Posterior cingulate gyrus (tissue), 11 donors: ENCODE data around the gene ASB13.

Experiments used
- DNase-seq, 10 donors: peaks; one replicate each; pipeline versions ENCODE4 v3.0.0 to v3.0.0-alpha.2; 2020 to 2021; ENCODE audit warnings: mixed read lengths in 3 of 10
- intact Hi-C: fragments of 100-400 bp; cut with DNase I; formaldehyde crosslinking; loops from one replicate; pipeline ENCODE4 v1.15.1; 2023

The ASB13 gene

DNA sequence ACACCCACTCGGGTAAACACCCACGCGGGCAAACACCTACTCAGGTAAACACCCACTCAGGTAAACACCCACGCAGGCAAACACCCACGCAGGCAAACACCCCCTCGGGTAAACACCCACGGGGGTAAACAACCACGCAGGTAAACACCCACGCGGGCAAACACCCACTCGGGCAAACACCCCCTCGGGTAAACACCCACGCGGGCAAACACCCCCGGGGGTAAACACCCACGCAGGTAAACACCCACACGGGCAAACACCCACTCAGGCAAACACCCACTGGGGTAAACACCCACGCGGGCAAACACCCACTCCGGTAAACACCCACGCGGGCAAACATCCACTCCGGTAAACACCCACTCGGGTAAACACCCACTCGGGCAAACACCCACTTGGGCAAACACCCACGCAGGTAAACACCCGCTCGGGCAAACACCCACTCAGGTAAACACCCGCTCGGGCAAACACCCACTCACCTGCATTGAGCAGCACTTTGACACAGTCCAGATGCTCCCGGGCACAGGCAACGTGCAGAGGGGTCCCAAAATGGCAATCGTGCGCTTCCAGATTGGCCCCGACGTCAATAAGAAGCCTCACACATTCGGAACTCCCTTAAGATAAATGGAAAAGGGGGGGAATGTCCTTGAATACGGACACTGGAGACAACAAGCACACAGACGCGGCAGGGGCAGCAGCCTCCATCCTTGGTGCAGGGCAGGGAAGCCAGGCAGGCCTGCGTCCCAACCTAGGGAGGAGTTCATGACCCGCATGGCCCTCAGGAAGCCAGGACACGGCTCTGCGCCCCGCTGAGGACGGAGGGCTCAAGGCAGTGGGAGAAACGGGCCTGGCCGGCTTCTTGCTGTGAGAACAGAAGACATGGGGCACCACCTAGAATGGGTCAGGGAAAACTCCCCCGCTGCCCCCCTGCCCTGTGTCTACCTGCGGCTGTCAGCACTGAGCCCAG lies 17.6 kb downstream of the ASB13 start:
- intact Hi-C loops, result no loop called here
- no peak for DNase-seq

DNA sequence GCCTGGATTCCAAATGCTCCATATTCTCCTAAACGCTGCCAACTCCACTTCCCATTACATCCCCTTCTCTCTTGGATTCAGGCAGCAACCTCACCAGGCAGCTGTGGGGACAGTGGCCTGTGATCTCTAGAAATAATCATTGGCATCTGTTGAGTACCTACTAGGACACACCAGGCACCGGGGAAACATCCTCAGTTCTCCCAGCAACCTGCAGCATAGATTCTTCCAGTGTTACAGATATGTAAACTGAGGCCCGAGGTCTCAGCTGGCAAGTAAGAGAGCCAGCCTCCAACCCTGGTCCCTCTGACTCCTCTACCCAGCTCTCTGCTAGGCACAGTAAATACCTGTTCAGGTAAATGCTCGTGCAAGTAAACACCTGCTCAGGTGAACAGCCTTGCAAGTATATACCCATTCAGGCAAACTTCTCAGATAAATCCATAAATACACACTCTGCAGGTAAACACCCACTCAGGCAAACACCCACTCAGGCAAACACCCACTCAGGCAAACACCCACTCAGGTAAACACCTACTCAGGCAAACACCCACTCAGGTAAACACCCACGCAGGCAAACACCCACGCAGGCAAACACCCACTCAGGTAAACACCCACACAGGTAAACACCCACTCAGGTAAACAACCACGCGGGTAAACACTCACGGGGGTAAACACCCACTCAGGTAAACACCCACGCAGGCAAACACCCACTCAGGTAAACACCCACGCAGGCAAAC lies 18.7 kb downstream of the ASB13 start:
- intact Hi-C loops, result no loop called here
- DNase-seq, result no peak

DNA sequence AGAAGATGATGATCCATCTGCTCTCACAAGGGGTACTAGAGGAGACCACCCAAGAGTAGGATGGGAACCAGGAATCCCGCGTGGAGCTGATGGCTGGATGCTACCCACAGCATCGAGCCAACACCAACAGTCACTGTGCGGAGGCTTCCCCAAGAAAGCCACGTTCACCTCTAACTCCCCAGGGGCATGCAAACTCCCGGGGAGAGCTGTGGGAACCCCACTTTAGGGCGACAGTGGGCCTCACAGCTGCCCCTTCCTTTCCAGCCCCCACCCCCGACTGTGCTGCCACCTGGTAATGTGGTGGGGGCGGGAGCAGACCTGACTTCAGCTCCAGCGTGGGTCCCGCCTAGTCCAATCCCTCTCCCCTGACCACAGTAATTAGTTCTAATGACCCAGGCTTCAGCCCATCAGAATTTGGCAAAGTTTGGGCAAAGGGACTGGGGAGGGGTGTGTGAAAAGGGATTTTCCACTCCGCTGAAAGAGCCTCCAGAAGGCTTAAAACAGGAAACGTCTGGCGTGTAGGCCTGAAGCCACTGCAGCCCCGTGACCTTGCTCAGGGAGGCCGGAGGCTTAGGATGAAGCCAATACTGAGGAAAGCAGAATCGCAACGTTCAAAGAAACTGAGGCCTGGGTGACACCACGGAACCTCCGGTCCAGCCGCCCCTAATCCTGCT lies 20.3 kb downstream of the ASB13 start:
- DNase-seq, result no peak

DNA sequence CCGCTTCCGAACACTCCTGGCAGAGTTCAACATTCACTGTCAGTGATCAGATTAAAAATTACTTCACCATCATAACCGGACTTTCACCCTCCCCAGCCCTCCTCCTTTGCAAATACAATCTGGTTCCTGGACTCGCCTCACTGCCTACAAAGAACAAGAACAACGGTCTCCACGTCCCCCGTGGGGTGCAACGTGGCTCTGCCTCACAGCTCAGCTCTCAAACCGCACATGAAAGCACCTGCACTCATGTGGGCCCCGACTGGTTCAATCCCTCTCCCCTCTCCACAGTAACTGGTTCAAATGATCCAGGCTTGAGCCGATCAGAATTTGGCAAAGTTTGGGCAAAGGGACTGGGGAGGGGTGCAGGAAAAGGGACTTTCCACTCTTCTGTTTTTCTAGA lies 21.0 kb downstream of the ASB13 start:
- intact Hi-C loops, result no loop called here
- DNase-seq, result no peak

More for the DNA sequence above, 20.3 kb downstream of the ASB13 start:
- intact Hi-C loops, result no loop called here

DNA sequence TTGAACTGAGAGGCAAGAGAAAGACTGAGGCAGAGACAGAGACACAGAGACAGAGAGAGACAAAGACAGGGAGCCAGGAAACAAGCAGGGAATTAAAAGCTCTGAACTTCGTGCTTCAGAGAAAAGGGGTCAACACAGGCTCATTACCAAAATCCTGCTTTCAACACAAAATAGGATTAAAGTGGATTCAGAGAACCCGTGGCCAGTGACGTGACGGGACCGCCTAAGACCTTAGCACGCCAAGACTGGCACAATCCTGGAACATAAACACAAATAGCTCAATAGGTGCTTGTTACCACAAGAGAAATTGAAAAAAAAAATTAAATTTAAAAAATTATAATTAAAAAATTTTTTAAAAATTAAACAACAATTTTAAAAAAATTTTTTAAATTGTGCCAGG lies 21.5 kb downstream of the ASB13 start:
- intact Hi-C loops, result no loop called here
- no peak for DNase-seq

DNA sequence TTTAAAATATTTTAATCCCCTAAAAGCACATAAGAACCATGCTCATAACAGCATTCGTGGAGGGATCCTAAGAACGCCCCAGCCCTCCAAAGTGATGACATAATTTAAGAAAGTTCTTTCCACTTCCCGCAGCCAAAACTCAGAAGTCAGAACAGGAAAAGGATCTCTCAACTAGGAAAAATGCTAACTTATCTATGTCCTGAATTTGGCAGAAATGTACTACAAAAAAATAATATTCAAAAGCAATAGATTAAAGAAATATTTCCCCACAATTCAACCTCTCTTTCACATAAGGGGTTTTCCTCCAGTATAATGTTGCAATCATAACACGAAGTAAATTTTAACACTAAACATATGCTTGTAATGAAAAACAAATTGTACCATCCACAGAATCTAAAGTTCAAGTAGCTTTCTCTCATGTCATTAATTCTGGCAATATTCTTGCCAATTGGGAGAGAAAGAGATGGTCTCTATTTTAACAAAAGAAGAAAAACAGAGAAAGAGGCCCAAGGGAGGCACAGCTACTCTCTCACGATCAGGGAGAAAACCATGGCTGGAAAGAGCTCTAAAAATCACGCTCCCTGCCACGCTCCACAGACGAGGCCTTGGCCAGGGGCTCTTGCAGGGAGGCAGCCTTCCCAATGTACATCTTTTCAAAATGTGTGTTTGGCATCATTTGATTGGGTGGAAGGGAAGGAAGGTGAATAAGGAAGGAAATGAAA lies 22.9 kb downstream of the ASB13 start:
- intact Hi-C loops, result no loop called here
- DNase-seq, result peak in 1 of 10 donors; percentile 16

DNA sequence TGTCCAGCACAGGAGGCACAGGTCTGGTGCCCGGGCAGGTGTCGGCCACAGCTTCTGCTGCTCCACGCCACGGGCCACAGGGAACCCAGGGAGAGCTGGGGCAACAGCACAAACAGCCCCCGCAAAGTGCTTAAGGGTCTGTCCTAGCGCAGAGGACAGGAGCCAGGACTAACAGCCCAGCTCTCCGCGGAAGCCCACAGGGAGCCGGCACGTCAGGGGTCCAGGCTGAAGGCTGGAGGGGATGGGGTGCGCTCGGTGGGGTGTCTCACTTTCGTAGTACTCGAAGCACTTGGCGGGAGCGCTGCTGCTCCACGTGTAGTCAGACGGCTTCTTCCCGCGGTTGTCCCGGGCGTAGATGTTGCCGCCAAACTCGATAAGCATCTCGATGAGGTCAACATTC lies 24.9 kb downstream of the ASB13 start:
- intact Hi-C loops, result no loop called here
- DNase-seq, result peak in 2 of 10 donors; percentile 69 to 71

DNA sequence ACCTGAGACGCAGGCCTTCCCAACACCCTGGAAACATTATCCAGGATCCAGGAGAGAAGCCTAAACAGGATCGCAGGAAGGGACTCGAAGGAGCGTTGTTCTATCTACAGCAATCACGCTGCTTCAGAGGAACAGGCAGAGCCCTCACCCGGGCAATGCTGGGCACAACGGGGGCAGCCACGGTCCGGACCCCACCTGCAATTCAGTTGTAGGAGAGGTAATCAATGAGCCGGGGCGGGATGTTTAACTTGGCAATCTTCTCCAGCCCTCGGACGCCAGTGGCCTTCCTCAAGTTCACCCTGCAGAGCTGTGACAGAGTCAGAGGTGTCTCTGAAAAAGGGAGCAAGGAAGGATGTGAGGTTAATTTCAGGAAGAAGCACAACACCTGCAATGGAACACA lies 25.9 kb downstream of the ASB13 start:
- DNase-seq, result peak in 2 of 10 donors; percentile 52 to 73
- intact Hi-C loops, result no loop called here

DNA sequence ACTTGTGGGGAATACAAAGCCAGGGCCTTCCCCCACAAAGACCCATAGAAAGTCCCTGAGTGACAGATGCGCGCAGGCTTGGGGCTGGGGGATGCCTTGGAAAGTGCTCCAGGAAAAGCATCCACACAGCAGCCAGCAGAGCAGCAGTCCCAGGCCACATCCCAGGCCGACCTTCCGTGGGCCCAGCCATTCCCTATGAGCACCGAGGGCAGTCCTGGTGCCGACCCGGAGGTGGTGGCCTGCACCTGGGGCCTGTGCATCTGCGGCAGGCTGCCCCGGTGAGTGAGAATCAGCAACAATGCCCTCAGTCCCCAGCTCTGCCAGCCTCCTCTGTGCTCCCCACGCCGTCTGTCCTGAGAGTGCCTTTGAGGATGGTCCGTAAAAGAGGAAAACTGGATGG lies 26.4 kb downstream of the ASB13 start:
- peak in 2 of 10 donors; percentile 56 to 74 for DNase-seq
- intact Hi-C loops, result no loop called here

DNA sequence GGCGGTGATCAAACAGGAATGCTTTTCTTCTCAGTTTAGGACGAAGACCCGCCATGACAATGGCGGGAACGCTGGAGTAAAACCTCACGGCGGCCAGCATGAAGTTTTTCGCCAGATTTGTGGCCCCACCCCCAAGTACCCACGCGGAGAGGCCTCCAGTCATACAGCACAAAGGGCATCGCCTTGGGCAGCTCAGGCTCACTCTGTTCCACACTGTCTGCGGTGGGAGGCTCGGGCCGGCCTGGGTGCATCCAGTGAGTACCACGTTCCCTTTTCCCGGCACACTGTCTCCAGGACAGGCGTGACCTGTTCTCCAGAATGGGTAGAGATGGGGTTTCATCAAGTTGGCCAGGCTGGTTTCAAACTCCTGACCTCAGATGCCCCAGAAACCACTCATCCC lies 27.3 kb downstream of the ASB13 start:
- peak in 1 of 10 donors; percentile 47 for DNase-seq
- intact Hi-C loops, result no loop called here

DNA sequence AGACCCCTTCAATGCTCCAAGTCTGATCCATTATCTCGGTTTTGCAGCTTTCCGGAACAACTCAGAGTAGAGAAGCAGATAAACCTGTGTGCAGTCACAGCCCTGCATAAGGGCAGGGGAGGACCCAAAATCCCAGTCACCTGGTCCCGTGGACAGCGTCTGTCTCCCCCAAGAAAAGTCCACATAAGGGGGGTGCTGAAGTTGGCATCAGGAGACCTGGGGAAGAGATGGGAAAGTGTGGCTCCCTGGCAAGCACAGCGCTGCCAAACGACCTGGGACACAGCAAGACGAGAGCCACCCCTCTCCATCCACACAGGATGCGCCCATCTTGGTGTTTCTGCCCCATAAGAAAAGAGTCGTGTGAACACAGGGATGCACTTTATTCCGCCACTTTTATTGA lies 27.9 kb downstream of the ASB13 start:
- no peak for DNase-seq
- intact Hi-C loops, result no loop called here

DNA sequence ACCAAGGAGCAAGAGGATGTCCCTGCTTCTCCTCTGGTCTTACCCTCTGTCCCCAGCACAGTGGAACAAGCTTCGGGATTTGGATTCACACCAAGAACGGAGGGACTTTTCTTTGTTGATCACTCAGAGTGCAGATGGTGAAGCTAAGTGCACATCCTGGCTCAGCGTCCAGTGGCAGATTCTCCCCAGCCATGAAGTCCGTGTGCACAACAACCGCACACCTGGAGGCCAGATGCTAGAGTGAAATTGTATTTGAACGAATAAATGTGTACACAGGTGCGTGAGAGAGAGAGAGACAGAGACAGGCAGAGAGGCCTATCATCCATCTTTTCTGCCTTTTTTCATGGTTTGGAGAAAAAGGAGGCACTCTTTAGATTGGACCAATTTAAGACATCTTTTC lies 31.5 kb downstream of the ASB13 start:
- intact Hi-C loops, result no loop called here
- DNase-seq, result peak in 2 of 10 donors; percentile 14 to 29

DNA sequence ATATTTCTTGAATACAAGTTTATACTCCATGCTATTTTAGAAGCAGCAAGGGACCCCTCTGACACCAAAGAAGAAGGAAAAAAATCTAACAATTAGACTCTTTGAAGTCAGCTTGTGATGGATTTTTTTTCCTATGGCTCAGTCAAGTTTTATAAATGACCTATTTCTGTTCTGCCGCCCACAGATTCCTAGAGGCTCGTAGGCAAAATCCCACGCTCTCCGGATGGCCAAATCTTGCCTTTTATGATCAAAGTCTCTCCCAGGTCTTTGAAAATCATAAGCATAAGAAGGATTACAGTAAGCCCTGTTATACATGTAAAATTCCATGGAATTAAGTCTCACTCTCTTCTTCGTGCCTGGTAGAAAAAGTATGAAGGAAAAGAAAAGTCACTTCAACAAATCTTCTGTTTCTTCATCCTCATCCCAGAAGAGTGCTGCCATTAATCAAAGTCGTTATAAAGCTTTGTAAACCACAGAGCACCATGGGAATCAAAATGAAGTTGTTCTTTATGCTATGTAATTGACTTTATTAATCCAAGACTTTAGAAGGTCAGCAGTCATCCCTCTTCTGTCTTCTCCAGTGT lies 33.1 kb downstream of the ASB13 start:
- intact Hi-C loops, result no loop called here
- DNase-seq, result no peak

DNA sequence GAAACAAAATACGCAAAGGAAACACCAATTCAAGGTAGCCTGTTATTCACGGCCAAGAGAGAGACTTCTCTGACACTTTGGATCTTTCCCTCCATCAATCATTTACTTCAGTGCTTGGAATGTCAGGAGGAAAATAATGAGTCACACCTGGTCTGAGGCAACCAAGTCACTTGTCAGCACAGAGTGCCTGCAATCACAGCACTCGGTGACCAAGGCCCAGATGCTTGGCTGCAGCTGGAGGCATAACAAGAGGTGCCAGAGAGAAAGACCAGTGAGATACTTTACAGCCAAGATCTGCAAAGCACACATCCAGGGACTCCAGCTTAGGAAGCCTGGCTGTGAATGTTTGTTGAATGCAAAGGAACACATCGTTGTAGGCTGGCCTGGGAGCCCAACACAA lies 33.9 kb downstream of the ASB13 start:
- intact Hi-C loops, result no loop called here

DNA sequence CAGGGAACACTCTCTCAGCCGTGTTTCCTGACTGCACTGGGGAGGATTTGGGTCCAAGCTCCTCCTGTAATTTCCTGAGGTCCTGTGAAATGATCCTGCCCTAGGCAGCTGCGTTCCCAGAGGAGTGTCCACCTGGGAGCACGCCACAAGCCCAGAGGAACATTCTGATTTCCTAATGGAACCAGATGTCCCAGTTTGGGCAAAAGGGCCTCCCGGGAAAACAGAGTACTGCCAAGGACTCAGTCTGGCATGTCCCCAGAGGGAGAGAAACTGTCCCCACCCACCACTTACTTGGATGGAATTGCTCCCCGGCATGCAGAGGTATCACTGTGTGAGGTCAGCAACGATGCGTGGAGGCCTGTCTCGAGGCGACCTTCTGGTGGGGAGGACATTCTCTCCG lies 34.5 kb downstream of the ASB13 start:
- intact Hi-C loops, result no loop called here
- peak in 1 of 10 donors; percentile 50 for DNase-seq

More for the DNA sequence above, 33.9 kb downstream of the ASB13 start:
- peak in 1 of 10 donors; percentile 32 for DNase-seq

DNA sequence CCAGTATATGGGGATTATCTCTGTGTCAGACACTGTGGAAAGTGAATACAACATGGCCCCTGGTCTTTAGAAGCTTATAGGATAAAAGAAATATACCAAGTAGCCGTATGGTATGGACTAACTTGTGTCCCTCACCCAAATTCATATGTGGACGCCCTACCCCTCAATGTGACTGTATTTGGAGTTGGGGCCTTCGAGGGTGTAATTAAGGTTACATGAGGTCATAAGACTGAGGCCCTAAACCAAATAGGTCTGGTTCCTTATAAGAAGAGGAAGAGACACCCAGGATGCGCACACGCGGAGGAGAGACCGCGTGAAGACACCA lies 36.3 kb downstream of the ASB13 start:
- no peak for DNase-seq
- intact Hi-C loops, result no loop called here

DNA sequence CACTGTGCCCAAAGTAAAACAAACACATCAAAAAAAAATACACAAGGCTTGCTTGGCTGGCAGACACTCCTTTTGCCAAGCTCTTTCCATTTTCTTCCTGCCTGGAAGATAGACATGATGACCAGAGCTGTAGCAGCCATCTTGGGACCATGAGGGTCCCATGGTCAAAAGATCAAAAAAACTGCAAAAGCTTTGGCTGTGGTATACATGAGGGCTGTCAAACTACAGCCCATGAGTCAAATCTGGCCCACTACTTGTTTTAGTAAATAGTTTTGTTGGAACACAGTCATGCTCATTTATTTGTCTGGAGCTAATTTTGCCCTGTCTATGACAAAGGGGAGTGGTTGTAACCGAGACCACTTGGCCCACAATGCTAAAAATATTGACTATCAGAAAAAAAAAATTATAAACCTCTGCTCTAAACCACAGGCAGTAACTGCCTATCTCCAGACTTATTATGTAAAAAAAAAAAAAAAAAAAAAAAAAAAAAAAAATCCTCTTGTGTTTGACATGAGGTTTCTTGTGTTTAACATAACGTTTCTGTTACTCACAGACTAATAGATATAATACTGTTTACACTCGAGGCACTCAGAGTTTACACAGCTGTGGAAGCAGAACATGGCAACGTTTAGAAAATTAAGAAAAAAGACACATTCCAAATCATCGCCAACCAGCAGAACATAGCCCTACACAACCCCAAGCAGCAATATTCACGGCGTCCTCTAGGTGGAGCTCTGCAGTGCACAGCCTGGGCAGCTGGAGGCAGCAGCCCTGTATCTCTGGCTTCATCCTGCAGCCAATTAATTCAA lies 36.9 kb downstream of the ASB13 start:
- intact Hi-C loops, result loop anchor here (10.0 kb wide), 1 partner anchor 775 kb away; no protein-coding TSS in a partner anchor
- peak in 9 of 10 donors; percentile 38 to 95 (median 75) for DNase-seq

DNA sequence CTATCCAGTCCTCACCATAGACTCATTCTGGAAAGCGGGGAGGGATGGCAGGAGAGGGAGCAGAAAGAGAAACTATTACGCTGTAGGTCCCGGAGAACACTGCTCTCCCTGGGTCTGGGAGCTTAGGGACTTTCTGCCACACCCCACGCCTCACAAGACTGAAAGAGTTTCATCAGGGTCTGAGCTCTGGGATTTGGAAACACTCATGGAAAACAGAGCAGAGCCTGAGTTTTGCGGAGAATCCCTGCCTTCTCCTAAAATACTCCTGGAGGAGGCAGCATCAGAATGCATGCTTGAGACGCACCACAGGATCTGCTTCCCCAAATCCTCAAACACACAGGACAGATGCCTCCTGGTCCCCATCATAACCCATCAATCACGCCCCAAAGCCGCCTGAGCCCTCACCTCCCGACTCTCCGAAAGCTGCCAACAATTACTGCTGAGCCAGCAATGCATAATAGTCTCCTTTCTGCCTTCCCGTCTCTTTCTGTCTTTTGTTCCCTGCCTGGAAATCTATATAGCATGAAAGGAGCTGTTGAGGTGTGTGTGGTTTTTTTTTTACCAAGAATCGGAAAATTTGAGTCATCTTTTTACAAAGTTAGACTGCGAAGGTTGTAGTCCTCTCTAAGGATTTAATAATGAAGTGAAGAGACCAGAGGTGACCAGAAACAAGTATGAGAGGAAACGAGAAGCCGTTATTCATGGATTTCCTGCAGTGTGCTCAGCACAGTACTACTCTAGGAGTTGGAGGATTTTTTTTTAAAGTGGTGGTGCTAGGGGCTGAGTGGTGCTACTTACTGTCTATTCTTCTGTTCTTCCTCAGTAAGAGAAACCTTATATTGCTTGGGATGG lies 37.7 kb downstream of the ASB13 start:
- intact Hi-C loops, result loop anchor here (10.0 kb wide), 1 partner anchor 774 kb away; no protein-coding TSS in a partner anchor
- no peak for DNase-seq
